Measurements from ENCODE around the gene KRT81.

GRCh38 chr12:52334185-52334584 lies 42.9 kb upstream of the KRT81 start:
- TF ChIP-seq CTCF (conservative IDR thresholded peaks at IDR 0.05) (no peak), ZFX (IDR thresholded peaks at IDR 0.05) (no peak)

All from C4-2B (cell line).